Mesodermal cell (in vitro differentiated cells): Measurements from ENCODE around the gene TNFAIP6. TPM values are rescaled to one million over a fixed set of nuclear protein-coding genes. Genes with fewer than 3 reads are reported as not detected.
"Not testable (repeated sequence)": the region's sequence is repeated elsewhere in the genome, so short reads cannot be mapped to it uniquely, and the experiment has no call there.

Experiments
- H3K27ac ChIP-seq: 2 replicates; pipeline ENCODE4 v1.7.0; 2013; ENCODE audit warnings: mild to moderate bottlenecking, low read depth, low read length, moderate library complexity; ENCODE audit not compliant: severe bottlenecking
- H3K36me3 ChIP-seq: 2 replicates; pipeline ENCODE4 v1.7.1; 2013; ENCODE audit warnings: mild to moderate bottlenecking, low read length, moderate library complexity; ENCODE audit not compliant: control insufficient read depth, insufficient read depth
- H3K4me1 ChIP-seq: one replicate; pipeline ENCODE4 v1.7.1; 2013; ENCODE audit warnings: mild to moderate bottlenecking, low read length; ENCODE audit not compliant: insufficient read depth, control insufficient read depth, poor library complexity, severe bottlenecking
- H3K4me3 ChIP-seq: 2 replicates; pipeline ENCODE4 v1.7.0; 2013; ENCODE audit warnings: low read length, control low read depth, mild to moderate bottlenecking; ENCODE audit not compliant: insufficient read depth, poor library complexity, severe bottlenecking; ENCODE audit errors: extremely low read depth
- H3K9me3 ChIP-seq: 2 replicates; pipeline ENCODE4 v1.7.1; 2013; ENCODE audit warnings: mild to moderate bottlenecking, low read length, moderate library complexity; ENCODE audit not compliant: control insufficient read depth
- WGBS, 2 experiments: methylation state at CpG; one replicate each; pipeline ENCODE4 v1.1.5; 2013; ENCODE audit warnings: missing lambda C conversion rate in 2 of 2; ENCODE audit not compliant: insufficient coverage in 2 of 2; 5-methylcytosine and 5-hydroxymethylcytosine counted together
- polyA plus RNA-seq, 2 experiments: library from polyadenylated mRNA; stranded (reverse); fragments of 50-300 nt; gene quantifications; one replicate each; pipeline ENCODE4 v1.2.3, GENCODE V29; 2013

The TNFAIP6 gene, protein sequence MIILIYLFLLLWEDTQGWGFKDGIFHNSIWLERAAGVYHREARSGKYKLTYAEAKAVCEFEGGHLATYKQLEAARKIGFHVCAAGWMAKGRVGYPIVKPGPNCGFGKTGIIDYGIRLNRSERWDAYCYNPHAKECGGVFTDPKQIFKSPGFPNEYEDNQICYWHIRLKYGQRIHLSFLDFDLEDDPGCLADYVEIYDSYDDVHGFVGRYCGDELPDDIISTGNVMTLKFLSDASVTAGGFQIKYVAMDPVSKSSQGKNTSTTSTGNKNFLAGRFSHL
- 1.8 TPM for polyA plus RNA-seq (2013, experiment 1 of 2)
- 1.2 TPM for polyA plus RNA-seq (2013, experiment 2 of 2)

DNA sequence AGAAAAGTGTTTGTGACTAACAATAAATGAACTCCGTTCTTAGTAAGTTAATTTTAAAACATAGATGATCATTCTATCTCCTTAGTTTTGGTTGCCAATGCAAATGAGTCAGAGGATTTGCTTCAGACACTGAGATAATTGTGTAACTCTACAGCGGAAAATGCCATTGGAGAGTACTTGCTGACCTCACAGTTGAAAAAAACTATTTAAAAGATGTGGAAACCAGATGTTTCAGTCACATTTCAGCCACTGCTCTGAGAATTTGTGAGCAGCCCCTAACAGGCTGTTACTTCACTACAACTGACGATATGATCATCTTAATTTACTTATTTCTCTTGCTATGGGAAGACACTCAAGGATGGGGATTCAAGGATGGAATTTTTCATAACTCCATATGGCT is at the start of gene TNFAIP6:
Gene TNFAIP6, plus strand, starts transcription at position 234 of the 400 bp plus-strand sequence. Its CDS starts 75 bp downstream, at position 309.
- no peaks in the 10 kb centered on the region for H3K9me3 ChIP-seq
- H3K27ac ChIP-seq: no peak within 1 kb of the TSS
- 100% methylated on average over 1 of the region's 3 CpGs; no CpG with 5 or more reads in 1 of the 2 experiments for WGBS, 2 experiments
- H3K4me1 ChIP-seq: no peaks in the 10 kb centered on the region
- H3K36me3 ChIP-seq: no peaks in the 10 kb centered on the region
- H3K4me3 ChIP-seq: no peak within 1 kb of the TSS

DNA sequence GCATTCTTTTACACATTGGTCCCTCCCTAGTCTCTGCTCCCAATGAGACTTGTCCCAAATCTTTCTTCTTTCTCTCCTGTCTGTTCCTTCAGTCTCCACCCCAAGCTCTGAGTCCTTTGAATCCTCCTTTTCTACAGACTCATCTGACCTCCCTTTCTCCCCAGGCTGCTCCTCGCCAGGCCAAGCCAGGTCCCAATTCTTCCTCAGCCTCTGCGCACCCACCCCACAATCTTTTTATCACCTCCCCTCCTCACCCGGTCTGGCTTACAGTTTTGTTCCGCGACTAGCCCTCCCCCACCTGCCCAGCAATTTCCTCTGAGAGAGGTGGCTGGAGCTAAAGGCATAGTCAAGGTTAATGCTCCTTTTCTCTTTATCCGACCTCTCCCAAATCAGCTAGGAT is 47.1 kb upstream of the TNFAIP6 start:
- not testable (repeated sequence) for H3K4me1 ChIP-seq, H3K9me3 ChIP-seq, H3K27ac ChIP-seq, H3K36me3 ChIP-seq, H3K4me3 ChIP-seq
- WGBS, 2 experiments: 100% methylated on average over 1 to 4 of the region's 6 CpGs

DNA sequence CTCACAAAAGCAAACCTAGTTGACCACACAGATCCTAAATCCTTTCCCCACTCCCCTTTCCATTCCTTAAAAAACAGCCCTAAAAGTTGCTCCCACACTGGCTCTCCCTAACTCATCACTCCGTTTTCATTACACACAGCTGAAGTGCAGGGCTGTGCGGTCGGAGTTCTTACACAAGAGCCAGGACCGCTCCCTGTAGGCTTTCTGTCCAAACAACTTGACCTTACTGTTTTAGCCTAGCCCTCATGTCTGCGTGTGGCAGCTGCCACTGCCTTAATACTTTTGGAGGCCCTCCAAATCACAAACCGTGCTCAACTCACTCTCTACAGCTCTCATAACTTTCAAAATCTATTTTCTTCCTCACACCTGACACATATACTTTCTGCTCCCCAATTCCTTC is 45.0 kb upstream of the TNFAIP6 start:
- not testable (repeated sequence) for H3K4me3 ChIP-seq, H3K9me3 ChIP-seq, H3K36me3 ChIP-seq, H3K27ac ChIP-seq
- H3K4me1 ChIP-seq: peaks cover 10% of the 10 kb centered on the region
- 87 to 93% methylated on average over 6 of the region's 6 CpGs for WGBS, 2 experiments

DNA sequence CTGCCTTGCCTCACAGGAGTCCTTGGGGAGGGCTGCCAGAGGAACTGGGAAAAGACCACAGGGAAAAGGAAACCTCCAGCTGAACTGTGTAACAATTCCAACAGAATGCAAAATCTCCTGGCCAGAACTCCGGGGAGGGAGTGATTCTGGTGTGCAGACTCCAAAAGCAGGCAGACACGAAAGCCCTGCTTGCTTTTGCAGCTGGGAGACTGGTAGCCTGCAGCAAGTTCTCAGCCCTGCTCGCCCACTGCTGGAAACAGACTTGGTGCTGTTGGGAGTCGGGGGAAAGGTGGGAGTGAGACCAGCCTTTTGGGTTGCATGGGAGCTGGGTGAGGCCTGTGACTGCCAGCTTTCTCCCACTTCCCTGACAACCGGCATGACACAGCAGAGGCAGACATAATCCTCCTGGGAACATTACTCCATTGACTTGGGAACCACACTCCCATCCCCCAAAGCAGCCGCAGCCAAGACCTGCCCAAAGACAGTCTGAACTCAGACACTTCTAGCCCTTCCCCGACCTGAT is 42.0 kb upstream of the TNFAIP6 start:
- Histone ChIP-seq H3K27ac (no peak overlapping the region), H3K4me1 (peaks cover 10% of the 10 kb centered on the region), H3K36me3 (no peaks in the 10 kb centered on the region), H3K4me3 (no peak overlapping the region), H3K9me3 (no peaks in the 10 kb centered on the region)
- WGBS, 2 experiments: 70 to 79% methylated on average over 5 of the region's 7 CpGs

DNA sequence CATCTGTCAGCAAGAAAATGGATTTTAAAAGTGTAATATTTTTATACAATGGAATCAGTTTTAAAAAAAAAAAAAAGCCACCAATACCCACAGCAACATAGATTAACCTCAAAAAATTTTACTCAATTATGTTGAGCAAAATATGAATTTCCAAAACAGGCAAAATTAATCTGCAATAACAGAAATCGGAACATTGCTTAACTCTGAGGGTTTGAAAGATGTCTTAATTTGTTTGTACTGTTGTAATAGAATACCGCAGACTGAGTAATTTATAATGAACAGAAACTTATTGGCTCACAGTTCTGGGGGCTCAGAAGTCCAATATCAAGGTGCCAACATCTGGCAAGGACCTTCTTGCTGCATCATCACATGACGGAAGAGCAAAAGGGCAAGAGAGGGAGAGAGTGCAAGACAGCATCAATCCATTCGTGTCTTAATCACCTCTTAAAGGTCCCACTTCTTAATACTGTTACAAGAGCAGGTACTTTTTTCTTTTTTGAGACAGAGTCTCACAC is 31.8 kb upstream of the TNFAIP6 start:
- WGBS, 2 experiments: 73 to 100% methylated on average over 2 of the region's 4 CpGs
- H3K36me3 ChIP-seq: no peaks in the 10 kb centered on the region
- H3K27ac ChIP-seq: no peak overlapping the region
- no peak overlapping the region for H3K4me3 ChIP-seq
- no peaks in the 10 kb centered on the region for H3K9me3 ChIP-seq
- no peaks in the 10 kb centered on the region for H3K4me1 ChIP-seq

DNA sequence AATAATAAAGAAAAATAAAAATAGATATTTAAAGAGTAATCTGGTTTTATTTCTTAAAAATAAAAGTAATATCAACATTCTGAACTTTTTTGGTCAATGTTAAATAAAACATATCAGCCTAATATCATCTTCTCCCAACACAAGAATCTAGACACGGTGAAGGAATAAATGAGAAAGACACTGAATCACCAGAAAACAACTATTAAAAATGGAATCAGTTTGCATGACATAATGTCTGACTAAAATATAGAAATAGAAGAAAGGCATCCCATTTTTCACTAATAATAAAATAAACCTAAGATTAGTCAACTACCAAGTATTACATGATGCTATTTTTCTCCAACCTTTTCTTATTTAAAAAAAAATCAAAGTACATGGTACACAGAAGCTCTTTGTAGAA is 30.8 kb upstream of the TNFAIP6 start:
- H3K36me3 ChIP-seq: no peaks in the 10 kb centered on the region
- no peaks in the 10 kb centered on the region for H3K4me1 ChIP-seq
- no peak overlapping the region for H3K27ac ChIP-seq
- no peaks in the 10 kb centered on the region for H3K9me3 ChIP-seq
- no CpG with 5 or more reads among the region's 1 CpG for WGBS, 2 experiments
- H3K4me3 ChIP-seq: no peak overlapping the region

DNA sequence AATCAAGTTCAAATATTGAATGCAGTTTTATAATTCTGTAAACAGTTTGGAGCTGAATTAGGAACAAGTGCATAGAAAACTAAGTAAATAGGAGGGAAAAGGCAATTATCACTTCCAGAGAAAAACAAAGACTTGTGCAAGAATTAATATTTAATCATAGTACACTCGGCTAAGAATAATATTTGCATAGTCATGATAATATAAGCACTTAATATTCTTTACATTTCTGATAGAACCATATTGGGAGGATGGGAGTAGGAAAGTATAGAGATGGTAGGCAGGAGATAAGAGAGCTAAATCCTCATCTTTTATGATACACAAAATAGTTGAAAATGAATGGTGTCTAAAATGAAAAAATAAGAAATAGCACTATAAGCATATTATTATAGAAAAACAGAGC is 27.4 kb upstream of the TNFAIP6 start:
- Histone ChIP-seq H3K4me1 (peaks cover 9% of the 10 kb centered on the region), H3K4me3 (no peak overlapping the region)
- no CpG with 5 or more reads among the region's 1 CpG for WGBS, 2 experiments

DNA sequence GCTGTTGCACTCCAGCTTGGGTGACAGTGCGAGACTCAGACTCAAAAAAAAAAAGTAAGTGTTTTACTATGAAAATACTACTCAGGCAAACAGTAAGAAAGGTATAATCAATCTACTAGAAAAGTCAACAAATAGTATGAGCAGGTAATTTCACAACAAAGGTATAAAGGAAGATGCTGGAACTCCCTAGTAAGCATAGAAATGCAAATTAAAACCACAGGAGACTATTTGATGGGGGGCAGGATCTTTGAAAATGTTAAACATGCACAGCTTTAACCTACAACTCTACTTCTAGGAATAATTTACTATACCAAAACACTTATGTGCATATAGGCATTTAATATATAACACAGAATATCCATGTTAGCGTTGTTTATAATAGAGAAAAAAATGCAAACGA is 24.3 kb upstream of the TNFAIP6 start:
- WGBS, 2 experiments: no CpG with 5 or more reads among the region's 3 CpGs
- Histone ChIP-seq H3K36me3 (no peaks in the 10 kb centered on the region), H3K4me1 (peaks cover 9% of the 10 kb centered on the region), H3K27ac (no peak overlapping the region), H3K9me3 (no peaks in the 10 kb centered on the region), H3K4me3 (no peak overlapping the region)

More for the DNA sequence above, 27.4 kb upstream of the TNFAIP6 start:
- Histone ChIP-seq H3K36me3 (no peaks in the 10 kb centered on the region), H3K9me3 (no peaks in the 10 kb centered on the region), H3K27ac (no peak overlapping the region)

DNA sequence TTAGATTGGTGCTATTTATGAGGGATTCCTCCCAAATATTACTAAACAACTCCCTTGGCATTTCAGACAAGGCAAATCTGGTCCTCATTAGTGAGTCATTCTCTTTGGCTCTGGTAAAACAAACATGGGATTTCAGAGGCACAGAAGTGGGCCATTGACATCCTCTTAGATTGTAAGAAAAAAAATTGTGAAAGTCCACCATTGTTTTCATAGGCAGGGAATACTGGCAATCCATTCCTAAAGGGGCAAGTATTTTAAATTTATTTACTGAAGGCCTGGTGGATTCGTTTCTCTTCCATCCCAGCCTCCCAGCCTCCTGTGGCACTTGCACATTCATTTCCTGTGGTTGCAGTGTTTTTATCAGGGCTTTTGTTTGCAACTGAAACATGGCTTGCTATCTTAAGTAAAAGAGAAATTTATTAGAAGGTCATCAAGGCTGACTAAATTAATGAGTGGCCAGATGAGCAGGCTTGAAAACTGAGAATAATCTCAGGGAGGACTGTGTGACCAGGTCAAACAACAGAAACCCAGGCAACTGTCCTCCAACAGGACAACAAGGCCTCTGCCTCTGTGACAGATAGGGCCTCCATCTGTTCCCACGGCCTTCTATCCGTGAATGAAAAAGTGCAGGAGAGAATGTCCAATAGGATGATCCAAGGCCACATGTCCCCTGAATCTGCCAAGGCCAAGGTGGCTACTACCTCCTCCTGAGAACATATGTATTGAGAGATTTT is 23.1 kb upstream of the TNFAIP6 start:
- H3K36me3 ChIP-seq: no peaks in the 10 kb centered on the region
- H3K9me3 ChIP-seq: no peaks in the 10 kb centered on the region
- H3K27ac ChIP-seq: peak overlapping the region; percentile 74
- H3K4me1 ChIP-seq: peaks cover 9% of the 10 kb centered on the region
- H3K4me3 ChIP-seq: no peak overlapping the region
- 80 to 100% methylated on average over 1 to 2 of the region's 3 CpGs for WGBS, 2 experiments

DNA sequence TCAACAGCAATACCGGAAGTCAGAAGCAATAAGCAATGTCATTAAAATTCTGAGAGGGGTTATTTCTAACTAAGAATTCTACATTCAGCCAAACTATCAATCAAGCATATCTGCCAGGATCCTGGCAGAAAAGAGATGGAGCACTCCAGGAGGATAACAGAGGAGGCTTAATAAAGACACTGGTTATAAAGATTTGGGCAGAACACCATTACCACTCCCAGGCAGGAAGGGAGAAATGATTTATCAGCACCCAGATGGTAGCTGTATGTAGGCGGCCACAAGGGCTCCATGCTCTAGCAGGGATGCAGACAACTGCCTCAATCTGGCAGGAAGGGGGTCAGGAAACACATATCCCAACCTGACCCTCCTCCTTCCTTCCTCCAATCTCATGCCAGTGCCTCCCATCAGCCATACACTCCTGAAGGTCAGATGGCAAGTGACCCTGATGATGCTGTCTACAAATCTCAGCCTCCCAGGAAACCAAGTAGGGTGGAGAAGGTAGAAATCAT is 20.5 kb upstream of the TNFAIP6 start:
- Histone ChIP-seq H3K4me1 (peaks cover 9% of the 10 kb centered on the region), H3K9me3 (no peaks in the 10 kb centered on the region), H3K27ac (no peak overlapping the region), H3K36me3 (no peaks in the 10 kb centered on the region), H3K4me3 (no peak overlapping the region)
- 88% methylated on average over 1 of the region's 2 CpGs for WGBS, 2 experiments
